CD4-positive, CD25-positive, alpha-beta regulatory T cell (primary cell): ENCODE measurements around the gene GSK3A. TPM values are rescaled to one million over a fixed set of nuclear protein-coding genes. Genes with fewer than 3 reads are reported as not detected.
"Not testable (repeated sequence)": the region's sequence is repeated elsewhere in the genome, so short reads cannot be mapped to it uniquely, and the experiment has no call there.

Experiments used
- ATAC-seq, 2 donors: fragments of 150-1000 bp; cut with Tn5 transposase; one replicate each; pipeline ENCODE4 v1.10.0; 2021; ENCODE audit warnings: low read depth in 2 of 2, moderate number of reproducible peaks in 2 of 2, moderate library complexity in 1 of 2
- DNase-seq, 3 donors: peaks; one replicate each; pipeline versions ENCODE4 v3.0.0 to v3.0.0-alpha.2; 2012 to 2022; ENCODE audit warnings: mixed read lengths in 1 of 3
- H3K27ac ChIP-seq: one replicate; pipeline ENCODE4 v1.7.0; 2013; ENCODE audit warnings: mild to moderate bottlenecking, low read length; ENCODE audit not compliant: insufficient read depth, poor library complexity, severe bottlenecking
- H3K27me3 ChIP-seq: one replicate; pipeline ENCODE4 v1.7.0; 2013; ENCODE audit warnings: low read length; ENCODE audit not compliant: control insufficient read depth, insufficient read depth
- H3K36me3 ChIP-seq: one replicate; pipeline ENCODE4 v1.7.0; 2013; ENCODE audit warnings: mild to moderate bottlenecking, low read length, moderate library complexity; ENCODE audit not compliant: control insufficient read depth, insufficient read depth
- H3K4me1 ChIP-seq: 2 replicates; pipeline ENCODE4 v1.7.0; 2013; ENCODE audit warnings: mild to moderate bottlenecking, low read length; ENCODE audit not compliant: insufficient read depth, control insufficient read depth, poor library complexity, severe bottlenecking
- H3K4me3 ChIP-seq: one replicate; pipeline ENCODE4 v1.7.0; 2013; ENCODE audit warnings: low read depth, mild to moderate bottlenecking, low read length, moderate library complexity
- H3K9me3 ChIP-seq, 2 experiments: 1 replicate in 1 of 2; 2 replicates in 1 of 2; pipeline ENCODE4 v1.7.0; 2013; ENCODE audit warnings: low read length in 2 of 2, mild to moderate bottlenecking in 1 of 2, moderate library complexity in 1 of 2; ENCODE audit not compliant: control insufficient read depth in 2 of 2
- H3K27ac Mint-ChIP-seq, 3 donors: one replicate each; pipeline ENCODE4 v1.8.0; 2020 to 2022; ENCODE audit warnings: mild to moderate bottlenecking in 3 of 3, mixed read lengths in 3 of 3, moderate library complexity in 2 of 3
- H3K27me3 Mint-ChIP-seq: one replicate; pipeline ENCODE4 v1.8.0; 2022; ENCODE audit warnings: mild to moderate bottlenecking, mixed read lengths
- H3K36me3 Mint-ChIP-seq: one replicate; pipeline ENCODE4 v1.8.0; 2020; ENCODE audit warnings: mixed read lengths
- H3K4me1 Mint-ChIP-seq, 4 donors: one replicate each; pipeline ENCODE4 v1.8.0; 2020 to 2022; ENCODE audit warnings: mixed read lengths in 4 of 4, mild to moderate bottlenecking in 1 of 4
- H3K4me3 Mint-ChIP-seq, 4 donors: one replicate each; pipeline ENCODE4 v1.8.0; 2020 to 2022; ENCODE audit warnings: mild to moderate bottlenecking in 4 of 4, mixed read lengths in 4 of 4, moderate library complexity in 3 of 4
- H3K9me3 Mint-ChIP-seq, 7 donors: one replicate each; pipeline ENCODE4 v1.8.0; 2020 to 2022; ENCODE audit warnings: mixed read lengths in 7 of 7, mild to moderate bottlenecking in 3 of 7, moderate library complexity in 2 of 7
- polyA plus RNA-seq, 4 donors: library from polyadenylated mRNA; unstranded; fragments of 300-500 nt; fragmentation: Illumina TruSeq; gene quantifications; one replicate each; pipeline ENCODE4 v1.2.3, GENCODE V29; 2021
- total RNA-seq: library from RNA; stranded (reverse); gene quantifications from one replicate; pipeline ENCODE4 v1.2.3, GENCODE V29; 2022

The GSK3A gene
- total and polyA plus RNA-seq, 5 donors from 2014 or later: 12.0 to 31.3 (median 13.1) TPM

DNA sequence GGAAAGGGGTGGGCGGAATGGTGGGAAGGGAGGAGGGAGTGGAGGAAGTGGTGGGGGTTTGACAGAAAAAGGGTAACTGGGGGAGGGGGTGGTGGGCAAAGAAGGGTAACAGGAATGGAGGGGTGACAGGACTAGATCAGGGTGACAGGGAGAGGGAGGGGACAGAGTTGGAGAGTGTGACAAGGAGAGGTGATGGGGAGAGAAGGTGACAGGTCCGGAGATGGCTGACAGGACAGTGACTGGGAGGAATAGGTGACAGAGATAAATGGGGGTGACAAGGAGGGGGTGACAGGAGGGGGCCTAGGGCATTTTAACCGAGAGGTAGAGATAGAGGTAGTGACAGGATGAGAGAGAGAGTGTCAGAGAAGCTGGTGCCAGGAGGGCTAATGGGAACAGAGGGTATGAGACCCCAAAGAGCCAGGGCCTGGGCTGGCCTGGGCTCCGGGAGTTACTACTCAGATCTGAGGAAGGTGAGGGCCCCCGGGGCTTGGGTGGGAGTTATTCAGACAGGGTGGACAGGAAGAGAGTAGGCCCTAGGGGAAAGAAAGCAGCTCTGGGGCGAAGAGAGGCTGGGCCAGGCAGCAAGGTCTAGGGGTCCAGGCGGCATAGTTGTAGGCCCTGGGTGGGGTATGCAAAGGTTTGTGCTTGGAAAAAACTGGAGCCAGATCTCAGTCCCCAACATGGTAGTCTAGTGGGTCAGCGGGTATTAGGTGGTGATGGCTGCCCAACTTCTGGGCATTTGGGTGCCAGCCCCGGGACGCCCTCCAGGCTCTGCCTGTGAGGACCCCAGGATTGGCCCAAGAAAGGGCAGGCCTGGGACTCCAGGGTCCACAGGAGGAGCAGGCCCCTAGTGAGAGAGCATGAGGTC, 27.3 kb upstream of the GSK3A start:
- Histone ChIP-seq H3K4me1 (peaks cover 30% of the 10 kb centered on the region), H3K27ac (peak overlapping the region; percentile 99), H3K36me3 (peaks cover 9% of the 10 kb centered on the region), H3K9me3 (no peaks in the 10 kb centered on the region), H3K27me3 (no peaks in the 10 kb centered on the region), H3K4me3 (peak overlapping the region; percentile 84)
- ATAC-seq (no peak), DNase-seq (no peak)
- Mint-ChIP-seq H3K36me3 (peaks cover 3% of the 10 kb centered on the region), H3K27ac (peak overlapping the region in 2 of 3 donors; percentile 98 to 99), H3K9me3 (no peaks in the 10 kb centered on the region), H3K4me1 (peaks cover 0 to 26% (median 18%) of the 10 kb centered on the region in 4 donors), H3K4me3 (peak overlapping the region; percentile 90 to 98 (median 92)), H3K27me3 (no peaks in the 10 kb centered on the region)

DNA sequence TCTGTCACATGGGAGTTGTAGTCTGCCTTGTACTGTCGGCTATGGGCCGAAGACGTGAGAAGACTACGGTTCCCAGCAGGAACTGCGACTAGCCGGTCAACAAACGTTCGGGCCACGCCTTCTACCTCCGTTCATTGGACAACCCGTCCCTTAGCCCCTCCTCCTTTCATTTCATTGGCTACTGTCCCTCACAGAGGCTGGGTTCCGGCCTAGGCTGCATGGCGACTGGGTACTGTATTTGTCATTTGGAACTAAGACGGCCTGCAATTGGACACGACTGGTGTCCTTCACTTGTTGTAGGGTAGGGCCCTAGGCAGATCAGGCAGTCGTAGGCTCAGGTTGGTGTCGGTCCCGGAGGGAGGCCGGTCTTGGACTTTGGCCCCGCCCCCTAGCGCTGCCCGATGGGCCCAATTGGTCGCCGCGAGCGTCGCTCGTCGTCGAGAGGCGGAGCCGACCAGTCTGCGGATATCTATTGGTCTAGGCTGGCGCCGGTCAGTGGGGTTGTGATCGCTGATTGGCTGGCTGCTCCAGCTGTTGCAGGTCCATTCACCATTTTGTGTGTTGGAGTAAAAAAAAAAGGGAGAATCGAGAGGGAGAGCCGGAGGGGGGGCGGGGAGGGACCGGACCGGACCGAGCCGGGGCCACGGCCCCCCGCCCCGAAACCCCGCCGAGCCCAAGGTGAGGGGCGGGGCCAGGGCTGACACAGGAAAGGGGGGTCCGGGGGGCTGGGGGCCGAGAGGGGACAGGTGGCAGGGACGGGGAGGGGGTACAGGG, 26.5 kb upstream of the GSK3A start, which contains the start of gene CIC:
Gene CIC, plus strand, starts transcription at position 549 of the 774 bp plus-strand sequence. CDS start 2,532 bp downstream, outside the sequence.
- H3K4me1 Mint-ChIP-seq: peaks cover 0 to 24% (median 16%) of the 10 kb centered on the region in 4 donors

DNA sequence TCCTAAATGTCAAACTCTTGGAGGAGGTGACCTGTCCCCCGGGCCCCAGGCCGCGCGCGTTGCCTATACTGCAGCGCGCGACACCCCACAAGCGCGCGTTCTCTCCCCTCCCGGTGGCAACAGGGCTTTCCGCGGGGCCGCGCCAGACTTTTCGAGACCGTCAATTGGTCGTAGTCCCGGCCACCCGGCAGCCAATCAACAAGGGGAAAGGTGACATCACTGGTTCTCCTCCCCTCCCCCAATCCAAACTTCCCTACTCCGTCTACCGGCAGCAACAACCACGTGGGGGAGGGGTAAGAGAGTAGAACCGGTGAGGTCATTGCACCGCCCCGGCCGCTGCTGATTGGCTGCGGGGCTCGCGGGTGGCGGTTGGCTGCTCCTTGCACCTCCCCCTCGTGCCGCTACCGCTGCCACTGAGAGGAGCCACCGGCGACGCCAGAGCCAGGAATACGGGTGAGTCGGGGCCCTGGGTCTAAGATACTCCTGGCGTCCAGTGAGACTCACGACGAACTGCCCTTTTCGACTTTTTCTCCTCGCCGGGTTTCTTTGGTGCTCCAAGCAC, 25.8 kb upstream of the GSK3A start:
- DNase-seq: peak; percentile 99 to 100 (median 100)
- Histone ChIP-seq H3K9me3 (no peaks in the 10 kb centered on the region), H3K27ac (peak overlapping the region; percentile 99), H3K27me3 (no peaks in the 10 kb centered on the region), H3K36me3 (no peaks in the 10 kb centered on the region), H3K4me3 (peak overlapping the region; percentile 88), H3K4me1 (peaks cover 30% of the 10 kb centered on the region)
- ATAC-seq: peak; percentile 59 to 61
- Mint-ChIP-seq H3K4me1 (peaks cover 0 to 24% (median 16%) of the 10 kb centered on the region in 4 donors), H3K27ac (no peak overlapping the region), H3K4me3 (no peak overlapping the region), H3K27me3 (no peaks in the 10 kb centered on the region), H3K9me3 (no peaks in the 10 kb centered on the region), H3K36me3 (no peaks in the 10 kb centered on the region)

More for the DNA sequence above, 26.5 kb upstream of the GSK3A start, which contains the start of gene CIC:
- ATAC-seq (peak; percentile 83 to 86), DNase-seq (peak; percentile 98 to 100 (median 100))
- H3K9me3 ChIP-seq: no peaks in the 10 kb centered on the region
- H3K27ac ChIP-seq: peak within 1 kb of the TSS; percentile 99
- Mint-ChIP-seq H3K4me3 (peak within 1 kb of the TSS; percentile 90 to 98 (median 92)), H3K27me3 (no peaks in the 10 kb centered on the region), H3K27ac (peak within 1 kb of the TSS in 2 of 3 donors; percentile 98 to 99), H3K36me3 (no peaks in the 10 kb centered on the region), H3K9me3 (no peaks in the 10 kb centered on the region)
- no peaks in the 10 kb centered on the region for H3K27me3 ChIP-seq
- H3K4me3 ChIP-seq: peak within 1 kb of the TSS; percentile 88
- peaks cover 4% of the 10 kb centered on the region for H3K36me3 ChIP-seq
- H3K4me1 ChIP-seq: peaks cover 30% of the 10 kb centered on the region

DNA sequence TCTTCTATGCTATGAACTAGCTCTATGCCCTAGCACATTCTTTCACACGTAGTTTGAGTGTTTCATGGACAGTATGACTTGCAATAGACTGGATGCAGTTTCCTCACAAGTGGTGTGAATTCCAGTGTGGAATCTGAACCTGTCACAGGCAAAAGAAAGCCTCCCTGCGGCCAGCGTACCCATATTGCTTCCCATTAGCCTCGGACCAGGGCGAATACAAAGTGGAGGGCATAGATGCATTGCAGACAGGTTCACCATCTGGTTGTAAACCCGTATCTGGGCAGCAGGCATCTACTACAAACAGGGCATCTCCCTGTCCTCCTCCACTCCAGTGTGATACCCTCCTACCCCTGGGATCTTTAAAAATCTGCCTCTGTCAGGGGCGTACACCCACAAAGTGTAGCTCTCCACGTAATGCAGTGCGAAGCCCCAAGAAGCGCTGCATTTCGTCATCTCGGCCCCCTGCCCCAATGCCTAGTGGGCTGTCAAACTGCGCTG, 25.3 kb upstream of the GSK3A start:
- H3K4me1 ChIP-seq: peaks cover 30% of the 10 kb centered on the region
- no peak for ATAC-seq

DNA sequence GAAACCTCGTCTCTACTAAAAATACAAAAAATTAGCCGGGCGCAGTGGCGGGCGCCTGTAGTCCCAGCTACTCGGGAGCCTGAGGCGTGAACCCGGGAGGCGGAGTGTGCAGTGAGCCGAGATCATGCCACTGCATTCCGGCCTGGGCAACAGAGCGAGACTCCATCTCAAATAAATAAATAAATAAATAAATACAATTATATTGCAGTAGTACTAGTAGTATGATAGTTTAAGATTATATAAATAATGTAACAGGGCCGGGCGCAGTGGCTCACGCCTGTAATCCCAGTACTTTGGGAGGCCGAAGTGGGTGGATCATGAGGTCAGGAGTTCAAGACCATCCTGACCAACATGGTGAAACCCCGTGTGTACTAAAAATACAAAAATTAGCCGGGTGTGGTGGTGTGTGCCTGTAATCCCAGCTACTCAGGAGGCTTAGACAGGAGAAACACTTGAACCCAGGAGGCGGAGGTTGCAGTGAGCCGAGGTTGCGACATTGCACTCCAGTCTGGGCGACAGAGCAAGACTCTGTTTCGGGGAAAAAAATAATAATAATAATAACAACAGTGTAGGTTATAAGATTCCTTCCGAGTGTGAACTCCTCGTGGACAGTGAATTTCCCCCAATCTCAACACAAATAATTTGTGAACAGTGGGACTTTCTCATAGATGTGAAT, 24.7 kb upstream of the GSK3A start:
- Mint-ChIP-seq H3K4me1 (peaks cover 0 to 22% (median 16%) of the 10 kb centered on the region in 4 donors), H3K4me3 (peak overlapping the region in 1 of 4 donors; percentile 21), H3K27ac (peak overlapping the region in 1 of 3 donors; percentile 52)
- not testable (repeated sequence) for H3K9me3 ChIP-seq, H3K27me3 Mint-ChIP-seq, H3K36me3 ChIP-seq, H3K27me3 ChIP-seq, H3K9me3 Mint-ChIP-seq, ATAC-seq, H3K36me3 Mint-ChIP-seq, DNase-seq
- Histone ChIP-seq H3K27ac (peak overlapping the region; percentile 99), H3K4me3 (peak overlapping the region; percentile 75), H3K4me1 (peaks cover 30% of the 10 kb centered on the region)

More for the DNA sequence above, 25.3 kb upstream of the GSK3A start:
- Histone ChIP-seq H3K27ac (peak overlapping the region; percentile 99), H3K36me3 (no peaks in the 10 kb centered on the region), H3K27me3 (no peaks in the 10 kb centered on the region), H3K9me3 (no peaks in the 10 kb centered on the region), H3K4me3 (peak overlapping the region; percentile 75)
- Mint-ChIP-seq H3K4me3 (no peak overlapping the region), H3K27me3 (no peaks in the 10 kb centered on the region), H3K27ac (no peak overlapping the region), H3K36me3 (no peaks in the 10 kb centered on the region), H3K9me3 (no peaks in the 10 kb centered on the region), H3K4me1 (peaks cover 0 to 22% (median 16%) of the 10 kb centered on the region in 4 donors)
- DNase-seq: no peak

DNA sequence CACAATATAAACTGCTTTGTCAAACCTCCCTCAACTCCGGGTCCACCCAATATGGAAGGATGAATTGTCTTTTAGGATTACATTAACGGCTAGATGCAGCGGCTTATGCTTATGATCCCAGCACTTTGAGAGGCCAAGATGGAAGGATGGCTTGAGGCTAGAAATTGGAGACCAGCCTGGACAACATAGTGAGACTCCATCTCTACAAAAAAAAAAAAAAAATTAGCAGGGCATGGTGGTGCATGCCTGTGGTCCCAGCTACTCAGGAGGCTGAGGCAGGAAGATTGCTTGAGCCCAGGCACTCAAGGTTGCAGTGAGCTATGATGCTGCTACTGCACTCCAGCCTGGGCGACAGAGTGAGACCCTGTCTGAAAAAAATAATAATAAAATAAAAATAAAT, 23.7 kb upstream of the GSK3A start:
- H3K4me3 ChIP-seq, H3K27me3 ChIP-seq, H3K9me3 ChIP-seq, ATAC-seq, H3K36me3 ChIP-seq, H3K9me3 Mint-ChIP-seq, H3K27me3 Mint-ChIP-seq, H3K27ac ChIP-seq, DNase-seq, H3K36me3 Mint-ChIP-seq: not testable (repeated sequence)
- H3K4me3 Mint-ChIP-seq: peak overlapping the region in 1 of 4 donors; percentile 2
- peaks cover 0 to 16% (median 13%) of the 10 kb centered on the region in 4 donors for H3K4me1 Mint-ChIP-seq
- peak overlapping the region in 1 of 3 donors; percentile 1 for H3K27ac Mint-ChIP-seq
- peaks cover 25% of the 10 kb centered on the region for H3K4me1 ChIP-seq

DNA sequence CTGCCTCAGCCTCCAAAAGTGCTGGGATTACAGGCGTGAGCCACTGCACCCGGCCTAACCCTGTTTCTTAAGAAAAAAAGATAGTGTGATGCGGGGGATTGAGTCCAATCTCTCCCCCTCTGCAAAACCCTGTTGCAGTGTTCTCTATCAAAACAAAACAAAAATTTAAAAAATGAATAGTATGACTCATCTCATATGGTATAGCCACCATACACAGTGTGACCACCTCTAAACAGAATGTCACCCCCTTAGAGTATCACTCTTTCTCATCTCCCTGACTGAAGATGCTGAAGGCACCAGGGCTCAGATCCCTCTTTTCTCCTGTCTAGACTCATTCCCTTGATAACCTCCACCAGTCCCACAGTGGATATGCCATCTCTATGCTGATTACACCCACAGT, 19.4 kb upstream of the GSK3A start:
- Histone ChIP-seq H3K27ac (no peak overlapping the region), H3K4me3 (no peak overlapping the region), H3K36me3 (no peaks in the 10 kb centered on the region), H3K4me1 (no peaks in the 10 kb centered on the region), H3K9me3 (no peaks in the 10 kb centered on the region), H3K27me3 (no peaks in the 10 kb centered on the region)
- ATAC-seq (no peak), DNase-seq (no peak)
- Mint-ChIP-seq H3K4me1 (peaks cover 0 to under 1% (median 0%) of the 10 kb centered on the region in 4 donors), H3K27ac (no peak overlapping the region), H3K36me3 (no peaks in the 10 kb centered on the region), H3K27me3 (peaks cover under 1% of the 10 kb centered on the region), H3K4me3 (peak overlapping the region in 1 of 4 donors; percentile 75), H3K9me3 (peaks cover 0 to 2% (median 0%) of the 10 kb centered on the region in 7 donors)
